GM12892 (cell line): ENCODE measurements around the gene GBF1.

Experiments used
- DNase-seq: peaks from one replicate; pipeline ENCODE4 v3.0.0; 2011; ENCODE audit not compliant: insufficient read length
- FAIRE-seq: peaks from 2 replicates; lab custom pipeline; 2011; peaks lifted over from hg19 to GRCh38; lab: Jason Lieb, UNC
- POLR2A ChIP-seq: IDR thresholded peaks from 2 replicates; pipeline ENCODE4 v1.6.1; 2011; ENCODE audit warnings: low read depth, low read length, control low read depth
- POLR2AphosphoS5 ChIP-seq: IDR thresholded peaks from 2 replicates; pipeline ENCODE4 v1.6.1; 2011; ENCODE audit warnings: low read depth, low read length, control low read depth
- TAF1 ChIP-seq: IDR thresholded peaks from 2 replicates; pipeline ENCODE4 v1.6.1; 2011; ENCODE audit warnings: low read depth, mild to moderate bottlenecking, control low read depth, low read length, borderline replicate concordance

Gene GBF1

DNA sequence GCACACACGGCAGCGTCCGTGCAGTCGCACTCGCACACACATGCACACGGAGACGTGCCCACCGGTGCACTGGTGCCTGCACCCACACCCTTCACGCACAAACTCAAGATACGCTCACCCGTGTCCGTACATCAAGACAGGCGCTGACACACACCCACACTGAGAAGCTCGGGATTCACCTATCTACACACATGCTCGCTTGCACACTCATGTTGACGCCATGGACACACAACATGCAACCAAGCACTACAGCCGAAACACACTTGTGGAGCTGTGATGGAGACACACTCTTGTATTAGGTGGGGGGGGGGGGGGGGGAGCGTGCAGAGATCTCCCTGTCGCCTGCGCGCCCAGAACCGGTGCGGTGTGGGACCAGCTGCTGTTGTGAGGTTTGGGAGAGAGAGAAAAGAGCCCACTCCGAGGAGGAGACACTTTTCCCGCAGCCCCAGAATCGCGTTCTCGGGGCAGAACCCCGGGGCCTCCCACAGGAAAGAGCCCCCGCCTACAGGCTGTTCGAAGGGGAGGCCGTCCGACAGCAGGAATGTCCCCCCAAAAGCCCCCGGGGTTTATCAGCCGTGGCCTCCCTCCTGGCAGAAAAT lies 149.6 kb downstream of the GBF1 start:
- TF ChIP-seq TAF1 (peak; percentile 37; the same call in 1 of the 2 replicates), POLR2A (peak; percentile 3; the same call in 1 of the 2 replicates), POLR2AphosphoS5 (peak; percentile 75)
- FAIRE-seq (peak; percentile 9), DNase-seq (no peak)

- peak; percentile 89 for FAIRE-seq
- peak; percentile 87 for DNase-seq
- TF ChIP-seq POLR2A (no peak), TAF1 (peak; percentile 26; the same call in 1 of the 2 replicates)
Observed at GRCh38 chr10:102395400-102396316, 150.3 kb downstream of the GBF1 start, which contains the start of gene NFKB2. Gene NFKB2 (plus strand): TSS chr10:102395705. CDS start chr10:102395960, 255 bp downstream.

GRCh38 chr10:102396317-102396650 lies 151.0 kb downstream of the GBF1 start:
- no peak for DNase-seq
- FAIRE-seq, result peak; percentile 40
- no peak; the same call in 1 of the 2 replicates for TF ChIP-seq POLR2AphosphoS5
- no peak for TF ChIP-seq POLR2A
- no peak for TF ChIP-seq TAF1

- DNase-seq (no peak), FAIRE-seq (no peak)
- no peak for TF ChIP-seq POLR2A
Observed at GRCh38 chr10:102396730-102397151, 151.4 kb downstream of the GBF1 start.

DNA sequence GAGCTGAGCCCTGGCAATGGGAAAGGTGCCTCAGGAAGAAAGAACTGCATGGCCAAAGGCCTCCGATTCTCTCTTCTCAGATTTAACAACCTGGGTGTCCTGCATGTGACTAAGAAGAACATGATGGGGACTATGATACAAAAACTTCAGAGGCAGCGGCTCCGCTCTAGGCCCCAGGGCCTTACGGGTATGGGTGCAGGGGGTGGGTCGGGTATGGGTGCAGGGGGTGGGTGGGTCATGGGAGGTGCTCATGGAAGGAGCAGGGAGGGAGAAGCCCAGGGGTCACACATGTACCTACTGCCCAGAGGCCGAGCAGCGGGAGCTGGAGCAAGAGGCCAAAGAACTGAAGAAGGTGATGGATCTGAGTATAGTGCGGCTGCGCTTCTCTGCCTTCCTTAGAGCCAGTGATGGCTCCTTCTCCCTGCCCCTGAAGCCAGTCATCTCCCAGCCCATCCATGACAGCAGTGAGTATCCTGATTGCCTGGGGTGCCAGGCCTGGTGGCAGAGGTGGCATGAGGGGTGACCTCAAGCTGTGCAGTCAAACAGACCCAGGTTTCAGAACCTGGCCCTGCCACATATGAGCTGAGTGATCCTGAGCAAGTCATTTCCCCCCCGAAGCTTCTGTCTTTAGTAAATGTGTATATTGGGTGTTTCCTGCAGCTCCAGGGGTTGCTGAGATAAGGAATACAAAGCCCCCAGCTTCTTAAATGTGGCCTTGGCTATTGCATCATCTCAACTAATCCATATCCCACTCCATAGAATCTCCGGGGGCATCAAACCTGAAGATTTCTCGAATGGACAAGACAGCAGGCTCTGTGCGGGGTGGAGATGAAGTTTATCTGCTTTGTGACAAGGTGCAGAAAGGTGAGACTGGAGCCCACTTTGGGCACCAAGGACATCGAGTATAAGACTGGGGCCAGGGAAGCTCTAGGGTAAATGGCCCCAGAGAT lies 152.2 kb downstream of the GBF1 start:
- DNase-seq (no peak), FAIRE-seq (no peak)
- no peak for TF ChIP-seq POLR2AphosphoS5
- TF ChIP-seq TAF1, result no peak
- peak; percentile 18; the same call in 1 of the 2 replicates for TF ChIP-seq POLR2A

- DNase-seq (no peak), FAIRE-seq (no peak)
- TF ChIP-seq TAF1, result no peak
- no peak; the same call in 1 of the 2 replicates for TF ChIP-seq POLR2A
- no peak for TF ChIP-seq POLR2AphosphoS5
Observed at GRCh38 chr10:102398172-102399020, 153.1 kb downstream of the GBF1 start.

DNA sequence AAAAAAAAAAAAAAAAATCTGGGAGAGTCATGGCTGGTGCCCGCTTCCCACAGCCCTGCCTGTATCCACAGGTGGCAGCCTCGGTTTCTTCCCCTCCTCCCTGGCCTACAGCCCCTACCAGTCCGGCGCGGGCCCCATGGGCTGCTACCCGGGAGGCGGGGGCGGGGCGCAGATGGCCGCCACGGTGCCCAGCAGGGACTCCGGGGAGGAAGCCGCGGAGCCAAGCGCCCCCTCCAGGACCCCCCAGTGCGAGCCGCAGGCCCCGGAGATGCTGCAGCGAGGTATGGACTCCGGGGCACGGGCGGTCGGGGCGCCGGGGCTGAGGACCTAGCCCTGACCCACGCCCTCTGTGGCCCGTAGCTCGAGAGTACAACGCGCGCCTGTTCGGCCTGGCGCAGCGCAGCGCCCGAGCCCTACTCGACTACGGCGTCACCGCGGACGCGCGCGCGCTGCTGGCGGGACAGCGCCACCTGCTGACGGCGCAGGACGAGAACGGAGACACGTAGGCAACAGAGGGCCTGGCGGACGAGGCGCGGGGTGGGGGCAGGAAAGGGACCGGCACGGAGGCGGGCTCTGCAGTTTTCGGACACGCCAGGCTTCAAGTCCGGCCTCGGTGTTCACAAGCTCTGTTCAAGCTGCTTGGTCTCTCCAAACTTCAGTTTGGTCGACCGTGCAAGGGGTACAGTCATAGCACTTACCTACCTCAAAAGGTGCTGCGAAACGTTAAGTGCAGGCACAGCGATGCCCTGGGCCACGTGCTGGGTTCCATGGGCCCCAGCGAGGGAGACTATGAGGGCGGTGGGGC lies 154.1 kb downstream of the GBF1 start:
- FAIRE-seq (peak; percentile 100), DNase-seq (peak; percentile 92)
- 0 out of 2 replicates have a peak, but pooled peaks have one; percentile 15 for TF ChIP-seq TAF1
- peak; percentile 78 for TF ChIP-seq POLR2A
- peak; percentile 75 for TF ChIP-seq POLR2AphosphoS5

GRCh38 chr10:102400076-102400475 lies 154.7 kb downstream of the GBF1 start:
- DNase-seq (no peak), FAIRE-seq (no peak)
- TF ChIP-seq POLR2AphosphoS5, result no peak; the same call in 1 of the 2 replicates

- FAIRE-seq, result no peak
- no peak; the same call in none of the 2 replicates for TF ChIP-seq POLR2AphosphoS5
- TF ChIP-seq POLR2A, result no peak
- no peak for TF ChIP-seq TAF1
Observed at GRCh38 chr10:102400598-102401341, 155.4 kb downstream of the GBF1 start.

GRCh38 chr10:102401342-102401654 lies 156.0 kb downstream of the GBF1 start:
- FAIRE-seq (no peak), DNase-seq (no peak)
- no peak for TF ChIP-seq POLR2AphosphoS5
- TF ChIP-seq POLR2A, result no peak
- no peak for TF ChIP-seq TAF1

More at GRCh38 chr10:102400598-102401341, 155.4 kb downstream of the GBF1 start:
- no peak for DNase-seq
